ENCODE results near the gene DLD. TPM values are rescaled to one million over a fixed set of nuclear protein-coding genes. Genes with fewer than 3 reads are reported as not detected.
A peak's percentile ranks its signal among the peaks of the same experiment; 100 is the strongest.

DLD gene
- total RNA-seq, 2 experiments from 2014 or later = 68.2 to 70.6 TPM

GRCh38 chr7:107857541-107857912, 33.5 kb upstream of the DLD start:
- H3K4me3 Mint-ChIP-seq = no peak overlapping the region

GRCh38 chr7:107858280-107858679, 32.7 kb upstream of the DLD start:
- Mint-ChIP-seq H3K27me3 (no peaks in the 10 kb centered on the region), H3K27ac (peak overlapping the region; percentile 50), H3K4me3 (no peak overlapping the region), H3K36me3 (ENCODE audit: low read depth) (no peaks in the 10 kb centered on the region), H3K9me3 (no peaks in the 10 kb centered on the region), H3K4me1 (peaks cover 27% of the 10 kb centered on the region)
- ChIA-PET POLR2A (interaction anchor here (1.0 kb wide), 1 partner anchor 9 kb away, joined by 3 read pairs; no protein-coding TSS in a partner anchor), CTCF (interaction anchor here (1.4 kb wide), 1 partner anchor 16 kb away, joined by 6 read pairs; no protein-coding TSS in a partner anchor)
- DNase-seq = no peak

More at GRCh38 chr7:107857541-107857912, 33.5 kb upstream of the DLD start:
- Mint-ChIP-seq H3K4me1 (peaks cover 27% of the 10 kb centered on the region), H3K9me3 (no peaks in the 10 kb centered on the region), H3K27me3 (no peaks in the 10 kb centered on the region), H3K27ac (peak overlapping the region; percentile 86), H3K36me3 (ENCODE audit: low read depth) (no peaks in the 10 kb centered on the region)
- DNase-seq = no peak
- POLR2A ChIA-PET = interaction anchor here (0.7 to 3.6 kb wide), 5 partner anchors 10 to 688 kb away, joined by 3 to 23 read pairs (median 3); partner anchors contain the start of genes CBLL1 and HBP1
- CTCF ChIA-PET = interaction anchor here (1.2 to 1.6 kb wide), 3 partner anchors 17 to 114 kb away, joined by 6 read pairs; partner anchors contain the start of gene CBLL1

GRCh38 chr7:107860279-107860961, 30.6 kb upstream of the DLD start:
- Mint-ChIP-seq H3K27ac (no peak overlapping the region), H3K36me3 (ENCODE audit: low read depth) (no peaks in the 10 kb centered on the region), H3K4me3 (no peak overlapping the region), H3K27me3 (no peaks in the 10 kb centered on the region), H3K4me1 (peaks cover 35% of the 10 kb centered on the region), H3K9me3 (no peaks in the 10 kb centered on the region)
- POLR2A ChIA-PET = interaction anchor here (1.5 kb wide), 1 partner anchor 15 kb away, joined by 3 read pairs; no protein-coding TSS in a partner anchor
- CTCF ChIA-PET = interaction anchor here (1.9 kb wide), 1 partner anchor 14 kb away, joined by 7 read pairs; no protein-coding TSS in a partner anchor
- DNase-seq = no peak

- no peak for DNase-seq
- ChIA-PET POLR2A (interaction anchor here (1.5 kb wide), 1 partner anchor 14 kb away, joined by 3 read pairs; no protein-coding TSS in a partner anchor), CTCF (interaction anchor here (1.9 kb wide), 1 partner anchor 14 kb away, joined by 7 read pairs; no protein-coding TSS in a partner anchor)
- Mint-ChIP-seq H3K4me1 (peaks cover 40% of the 10 kb centered on the region), H3K4me3 (no peak overlapping the region), H3K27me3 (no peaks in the 10 kb centered on the region), H3K9me3 (no peaks in the 10 kb centered on the region), H3K36me3 (ENCODE audit: low read depth) (no peaks in the 10 kb centered on the region), H3K27ac (no peak overlapping the region)
These were observed 29.9 kb upstream of the DLD start for GRCh38 chr7:107860981-107861652.

- peak; percentile 33 for DNase-seq
- ChIA-PET POLR2A (interaction anchor here (1.3 to 2.3 kb wide), 3 partner anchors 9 to 123 kb away, joined by 3 to 9 read pairs (median 3); partner anchors contain the start of gene CBLL1), CTCF (interaction anchor here (0.7 to 1.8 kb wide), 4 partner anchors 7 to 13 kb away, joined by 4 to 8 read pairs (median 5); no protein-coding TSS in a partner anchor)
- Mint-ChIP-seq H3K9me3 (no peaks in the 10 kb centered on the region), H3K4me3 (peak overlapping the region; percentile 12), H3K36me3 (ENCODE audit: low read depth) (no peaks in the 10 kb centered on the region), H3K27ac (peak overlapping the region; percentile 50), H3K4me1 (peaks cover 22% of the 10 kb centered on the region), H3K27me3 (no peaks in the 10 kb centered on the region)
These were observed 24.8 kb upstream of the DLD start for GRCh38 chr7:107865956-107866775.

- DNase-seq = no peak
- ChIA-PET CTCF (interaction anchor here (1.3 to 2.3 kb wide), 3 partner anchors 9 to 125 kb away, joined by 4 to 8 read pairs (median 6); partner anchors contain the start of gene CBLL1), POLR2A (interaction anchor here (1.5 to 2.3 kb wide), 2 partner anchors 10 to 124 kb away, joined by 3 to 9 read pairs; partner anchors contain the start of gene CBLL1)
- no peaks in the 10 kb centered on the region for H3K36me3 Mint-ChIP-seq (ENCODE audit: low read depth)
- no peaks in the 10 kb centered on the region for H3K9me3 Mint-ChIP-seq
- H3K4me3 Mint-ChIP-seq = no peak overlapping the region
- peaks cover 22% of the 10 kb centered on the region for H3K4me1 Mint-ChIP-seq
- H3K27ac Mint-ChIP-seq = no peak overlapping the region
- no peaks in the 10 kb centered on the region for H3K27me3 Mint-ChIP-seq
These were observed 23.0 kb upstream of the DLD start for GRCh38 chr7:107867858-107868466.

GRCh38 chr7:107870427-107871000, 20.5 kb upstream of the DLD start:
- ChIA-PET POLR2A (no interaction called here), CTCF (interaction anchor here (0.6 to 1.6 kb wide), 4 partner anchors 9 to 213 kb away, joined by 3 to 6 read pairs (median 3); no protein-coding TSS in a partner anchor)
- Mint-ChIP-seq H3K4me3 (no peak overlapping the region), H3K9me3 (no peaks in the 10 kb centered on the region), H3K4me1 (peaks cover 19% of the 10 kb centered on the region), H3K27me3 (no peaks in the 10 kb centered on the region), H3K27ac (no peak overlapping the region), H3K36me3 (ENCODE audit: low read depth) (no peaks in the 10 kb centered on the region)
- no peak for DNase-seq

GRCh38 chr7:107874111-107874510, 16.9 kb upstream of the DLD start:
- POLR2A ChIA-PET = interaction anchor here (2.1 to 8.0 kb wide), 3 partner anchors 17 to 132 kb away, joined by 6 to 69 read pairs (median 13); partner anchors contain the start of genes CBLL1 and DLD
- peaks cover 30% of the 10 kb centered on the region for H3K4me1 Mint-ChIP-seq
- no peak overlapping the region for H3K4me3 Mint-ChIP-seq

GRCh38 chr7:107874605-107875446, 16.2 kb upstream of the DLD start:
- POLR2A ChIA-PET = interaction anchor here (0.8 to 8.0 kb wide), 6 partner anchors 14 to 305 kb away, joined by 3 to 69 read pairs (median 4); partner anchors contain the start of genes CBLL1, DLD and SLC26A4
- H3K36me3 Mint-ChIP-seq (ENCODE audit: low read depth) = no peaks in the 10 kb centered on the region
- DNase-seq = peak; percentile 47
- H3K4me1 Mint-ChIP-seq = peaks cover 37% of the 10 kb centered on the region
- CTCF ChIA-PET = interaction anchor here (0.6 to 7.0 kb wide), 31 partner anchors 9 to 726 kb away, joined by 3 to 178 read pairs (median 4); partner anchors contain the start of genes CBLL1, DLD and HBP1
- H3K9me3 Mint-ChIP-seq = no peaks in the 10 kb centered on the region
- peaks cover 2% of the 10 kb centered on the region for H3K27me3 Mint-ChIP-seq
- no peak overlapping the region for H3K4me3 Mint-ChIP-seq
- no peak overlapping the region for H3K27ac Mint-ChIP-seq

More at GRCh38 chr7:107874111-107874510, 16.9 kb upstream of the DLD start:
- H3K27me3 Mint-ChIP-seq = no peaks in the 10 kb centered on the region
- no peaks in the 10 kb centered on the region for H3K36me3 Mint-ChIP-seq (ENCODE audit: low read depth)
- CTCF ChIA-PET = interaction anchor here (0.6 to 7.0 kb wide), 12 partner anchors 9 to 709 kb away, joined by 3 to 178 read pairs (median 5); partner anchors contain the start of genes CBLL1 and DLD
- no peaks in the 10 kb centered on the region for H3K9me3 Mint-ChIP-seq
- no peak for DNase-seq
- no peak overlapping the region for H3K27ac Mint-ChIP-seq

- peaks cover 2% of the 10 kb centered on the region for H3K27me3 Mint-ChIP-seq
- ChIA-PET POLR2A (interaction anchor here (1.1 to 8.0 kb wide), 3 partner anchors 14 to 134 kb away, joined by 3 to 69 read pairs (median 4); partner anchors contain the start of genes CBLL1 and DLD), CTCF (interaction anchor here (1.1 to 7.0 kb wide), 5 partner anchors 9 to 414 kb away, joined by 4 to 178 read pairs (median 6); partner anchors contain the start of gene CBLL1)
- DNase-seq = no peak
- no peak overlapping the region for H3K27ac Mint-ChIP-seq
- no peaks in the 10 kb centered on the region for H3K9me3 Mint-ChIP-seq
- no peaks in the 10 kb centered on the region for H3K36me3 Mint-ChIP-seq (ENCODE audit: low read depth)
- peaks cover 32% of the 10 kb centered on the region for H3K4me1 Mint-ChIP-seq
- no peak overlapping the region for H3K4me3 Mint-ChIP-seq
These were observed 14.1 kb upstream of the DLD start for GRCh38 chr7:107876916-107877315.
